GM12875 (cell line): Measurements from ENCODE around the gene NRSN2.

Experiments
- H3K4me3 ChIP-seq: one replicate; pipeline ENCODE4 v1.5.1; 2011; ENCODE audit warnings: low read depth, low read length, control low read depth
- CTCF ChIP-seq: IDR thresholded peaks from 2 replicates; pipeline ENCODE4 v1.5.1; 2011; ENCODE audit warnings: low read depth, mild to moderate bottlenecking, control low read depth, inconsistent platforms, low read length, moderate library complexity, borderline replicate concordance; ENCODE audit not compliant: insufficient read depth

The NRSN2 gene

DNA sequence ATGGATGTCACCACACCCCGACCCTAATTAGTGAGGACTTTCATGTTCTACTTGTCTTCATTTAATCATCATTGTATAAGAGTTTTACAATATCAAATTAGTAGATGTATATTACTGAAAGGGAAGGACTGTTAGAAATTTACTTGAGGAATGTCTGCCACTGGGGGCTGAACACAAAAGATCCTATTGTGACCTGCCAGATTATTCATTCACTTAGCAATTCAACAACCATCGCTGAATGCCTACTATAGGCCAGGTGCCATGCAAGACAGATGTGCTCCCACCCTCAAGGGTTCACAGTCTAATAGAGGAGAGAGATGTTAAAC lies 53.2 kb downstream of the NRSN2 start:
- TF ChIP-seq CTCF, result no peak
- H3K4me3 ChIP-seq, result no peak overlapping the region

DNA sequence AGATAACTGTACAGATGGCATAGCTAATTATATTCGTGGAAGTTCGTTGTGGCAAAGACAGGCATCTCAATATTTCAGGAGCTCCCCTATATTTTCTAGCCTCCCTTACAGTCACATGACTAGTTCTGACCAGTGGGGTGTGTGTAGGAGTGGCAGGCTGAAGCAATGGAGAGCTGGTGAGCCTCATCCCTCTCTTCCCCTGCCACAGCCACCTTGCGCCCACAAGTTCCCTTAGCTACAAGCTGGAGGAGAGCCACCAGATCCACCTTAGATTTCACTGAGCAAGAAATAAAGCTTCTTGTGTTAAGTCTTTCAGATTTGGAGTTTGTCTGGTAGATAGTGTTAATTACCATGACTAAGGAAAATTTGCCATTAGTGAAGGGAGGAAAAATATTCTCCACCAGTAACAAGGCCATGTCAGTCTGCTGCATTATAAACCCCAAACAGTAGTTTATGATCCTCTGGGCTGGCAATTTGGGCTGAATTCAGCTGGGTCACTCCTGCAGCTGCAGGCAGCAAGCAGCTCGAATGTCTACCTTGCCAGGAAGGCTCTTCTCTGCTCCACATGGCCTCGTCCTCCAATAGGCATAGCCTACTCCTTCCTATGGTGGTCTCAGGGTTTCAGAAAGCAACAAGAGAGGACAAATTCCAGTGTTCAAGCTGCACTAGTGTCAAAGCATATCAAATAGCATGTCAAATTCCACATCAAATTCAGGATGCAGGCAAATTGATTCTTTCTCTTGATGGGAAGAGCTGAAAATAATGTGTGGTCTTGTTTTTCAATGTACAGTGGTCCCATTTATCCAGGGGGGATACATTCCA lies 53.8 kb downstream of the NRSN2 start:
- no peak overlapping the region for H3K4me3 ChIP-seq
- no peak for TF ChIP-seq CTCF

DNA sequence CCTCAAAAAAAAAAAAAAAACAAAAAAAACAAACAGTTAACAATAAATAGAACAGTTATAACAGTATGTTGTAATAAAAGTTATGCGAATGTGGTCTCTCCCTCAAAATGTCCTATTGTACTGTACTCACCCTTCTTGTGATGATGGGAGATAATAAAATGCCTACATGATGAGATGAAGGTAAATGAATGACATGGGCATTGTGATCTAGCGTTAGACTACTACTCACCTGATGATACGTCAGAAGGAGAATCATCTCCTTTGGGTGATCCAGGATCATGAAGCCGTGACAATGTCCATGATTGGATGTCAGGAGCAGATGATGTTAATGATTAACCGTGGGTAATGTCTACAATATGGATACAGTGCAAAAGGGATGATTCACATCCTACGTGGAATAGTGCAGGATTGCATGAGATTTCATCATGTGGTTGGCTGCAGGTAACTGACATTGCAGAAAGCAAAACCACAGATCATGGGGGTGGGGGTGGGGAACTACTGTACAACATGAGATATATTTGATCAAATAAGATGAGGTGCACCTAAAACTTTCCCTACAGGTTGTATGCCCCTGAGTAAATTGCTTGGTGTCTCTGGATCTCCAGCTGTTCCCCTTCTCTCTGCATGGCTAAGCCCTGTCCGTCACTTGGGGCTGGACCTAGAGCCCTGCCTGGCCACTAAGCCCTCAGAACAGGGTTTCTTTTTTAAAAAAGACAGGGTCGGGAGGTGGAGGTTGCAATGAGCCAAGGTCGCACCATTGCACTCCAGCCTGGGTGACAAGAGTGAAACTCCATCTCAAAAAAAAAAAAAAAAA lies 55.0 kb downstream of the NRSN2 start:
- no peak for TF ChIP-seq CTCF
- no peak overlapping the region for H3K4me3 ChIP-seq

- H3K4me3 ChIP-seq, result no peak overlapping the region
- TF ChIP-seq CTCF, result no peak
Measured at GRCh38 chr20:402496-402885, 55.6 kb downstream of the NRSN2 start.

GRCh38 chr20:402898-403581 lies 56.1 kb downstream of the NRSN2 start:
- H3K4me3 ChIP-seq, result no peak overlapping the region
- no peak for TF ChIP-seq CTCF

- TF ChIP-seq CTCF, result no peak
- H3K4me3 ChIP-seq, result no peak overlapping the region
Measured at GRCh38 chr20:403582-403957, 56.7 kb downstream of the NRSN2 start.
